ENCODE data around the gene ABCA13.

ABCA13 gene

GRCh38 chr7:48285373-48285772, 114.1 kb downstream of the ABCA13 start:
- H3K27ac ChIP-seq: no peak overlapping the region
- TF ChIP-seq CTCF (conservative IDR thresholded peaks at IDR 0.05) (no peak), ZFX (IDR thresholded peaks at IDR 0.05) (no peak)

- no peak for TF ChIP-seq ZFX (IDR thresholded peaks at IDR 0.05)
- TF ChIP-seq CTCF (conservative IDR thresholded peaks at IDR 0.05): no peak
Measured at GRCh38 chr7:48286836-48287235, 115.6 kb downstream of the ABCA13 start.

GRCh38 chr7:48289656-48290055, 118.4 kb downstream of the ABCA13 start:
- TF ChIP-seq CTCF (conservative IDR thresholded peaks at IDR 0.05) (no peak), ZFX (IDR thresholded peaks at IDR 0.05) (no peak)
- H3K27ac ChIP-seq: no peak overlapping the region

More at GRCh38 chr7:48286836-48287235, 115.6 kb downstream of the ABCA13 start:
- H3K27ac ChIP-seq: no peak overlapping the region

- no peak overlapping the region for H3K27ac ChIP-seq
Measured at GRCh38 chr7:48292949-48293348, 121.7 kb downstream of the ABCA13 start.

GRCh38 chr7:48295296-48295971, 124.2 kb downstream of the ABCA13 start:
- no peak for TF ChIP-seq CTCF (conservative IDR thresholded peaks at IDR 0.05)
- TF ChIP-seq ZFX (IDR thresholded peaks at IDR 0.05): no peak
- no peak overlapping the region for H3K27ac ChIP-seq

More at GRCh38 chr7:48292949-48293348, 121.7 kb downstream of the ABCA13 start:
- TF ChIP-seq CTCF (conservative IDR thresholded peaks at IDR 0.05): no peak
- no peak for TF ChIP-seq ZFX (IDR thresholded peaks at IDR 0.05)

- TF ChIP-seq ZFX (IDR thresholded peaks at IDR 0.05) (no peak), CTCF (conservative IDR thresholded peaks at IDR 0.05) (no peak)
- H3K27ac ChIP-seq: no peak overlapping the region
Measured at GRCh38 chr7:48296966-48297365, 125.7 kb downstream of the ABCA13 start.

- TF ChIP-seq CTCF (conservative IDR thresholded peaks at IDR 0.05) (no peak), ZFX (IDR thresholded peaks at IDR 0.05) (no peak)
- no peak overlapping the region for H3K27ac ChIP-seq
Measured at GRCh38 chr7:48298779-48299178, 127.5 kb downstream of the ABCA13 start.
